GM20000 (cell line): ENCODE results near the gene ITM2C.

Experiments
- DNase-seq: peaks from one replicate; pipeline ENCODE4 v3.0.0; 2012; ENCODE audit warnings: low spot score
- CTCF ChIP-seq: IDR thresholded peaks from 2 replicates; pipeline ENCODE4 v1.5.1; 2012; ENCODE audit warnings: mild to moderate bottlenecking, control low read depth; ENCODE audit errors: extremely low read depth, missing control alignments

ITM2C gene

GRCh38 chr2:230896346-230897115, 31.8 kb downstream of the ITM2C start:
- no peak for TF ChIP-seq CTCF
- no peak for DNase-seq

DNA sequence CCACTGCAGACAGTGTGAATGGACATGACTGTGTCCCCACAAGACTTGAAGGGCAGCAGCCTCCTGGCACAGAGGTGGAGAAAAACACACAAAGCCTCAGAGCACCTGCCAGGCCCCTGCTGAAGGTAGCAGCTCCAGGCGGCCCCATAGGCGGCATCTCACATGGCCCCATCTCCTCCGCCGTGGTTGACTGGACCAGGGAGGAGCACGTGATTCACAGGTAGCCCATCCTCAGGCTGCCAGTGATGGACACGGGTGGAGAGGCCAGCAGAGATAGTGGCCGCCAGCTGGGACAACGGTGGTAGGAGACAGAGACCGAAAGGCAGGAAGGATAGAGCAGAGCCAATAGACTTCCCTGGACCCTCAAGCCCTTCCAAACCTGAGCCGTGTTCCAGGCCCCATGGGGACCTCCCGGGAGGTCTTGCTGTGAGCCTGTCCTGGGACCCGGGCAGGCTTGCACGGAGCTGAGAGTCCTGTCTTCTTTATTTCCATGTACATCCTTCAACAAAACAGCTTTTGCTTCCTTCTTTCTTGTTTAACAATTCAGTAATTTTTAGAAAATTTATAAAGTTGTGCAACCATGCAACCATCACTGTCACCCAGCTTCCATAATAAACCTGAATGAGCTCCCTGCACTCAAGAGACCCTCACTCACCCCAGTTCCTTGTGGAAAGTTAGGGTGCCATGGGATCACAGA, 33.4 kb downstream of the ITM2C start:
- TF ChIP-seq CTCF = no peak
- no peak for DNase-seq

DNA sequence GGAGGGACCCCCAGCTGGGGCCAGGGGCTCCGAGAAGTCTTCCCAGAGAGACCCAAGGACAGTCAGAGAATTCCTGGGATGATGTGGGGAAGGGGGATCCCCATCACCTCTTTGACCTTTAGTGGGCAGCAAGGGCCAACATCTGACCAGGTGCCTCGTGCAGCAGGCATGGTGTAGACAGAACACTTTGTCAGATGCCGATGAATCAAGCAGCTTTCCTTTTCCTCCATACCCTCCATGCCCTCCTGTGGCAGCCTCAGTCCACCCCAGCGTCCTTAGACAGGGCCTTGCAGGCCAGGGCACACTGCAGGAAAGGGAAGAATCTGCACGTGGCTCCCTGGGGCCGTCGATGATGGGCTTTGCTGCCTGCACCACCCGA, 34.0 kb downstream of the ITM2C start:
- no peak for TF ChIP-seq CTCF
- no peak for DNase-seq

DNA sequence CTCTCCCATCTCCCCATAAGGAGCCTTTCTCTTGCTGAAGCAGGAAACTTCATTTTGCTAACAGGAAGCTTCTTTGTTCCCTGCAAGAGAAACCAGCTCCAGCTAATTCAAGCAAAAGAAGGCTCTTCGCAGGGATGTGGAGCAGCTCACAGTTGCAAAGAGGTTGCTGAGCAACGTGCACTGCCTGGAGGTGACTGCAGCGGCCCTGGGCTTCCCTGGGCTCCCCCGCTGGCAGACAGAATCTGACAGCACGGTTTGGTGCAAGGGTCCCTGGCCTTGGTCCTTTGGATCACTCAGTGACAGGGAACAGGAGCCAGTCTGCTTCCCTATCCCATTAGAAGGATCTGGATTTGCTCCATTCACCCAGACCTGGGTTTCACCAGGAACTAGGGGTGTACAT, 34.5 kb downstream of the ITM2C start:
- no peak for TF ChIP-seq CTCF
- DNase-seq = no peak

GRCh38 chr2:230899786-230900185, 35.0 kb downstream of the ITM2C start:
- no peak for DNase-seq
- TF ChIP-seq CTCF = no peak

- no peak for TF ChIP-seq CTCF
- no peak for DNase-seq
Measured at GRCh38 chr2:230900336-230900995, 35.7 kb downstream of the ITM2C start.

GRCh38 chr2:230901006-230901405, 36.3 kb downstream of the ITM2C start:
- no peak for TF ChIP-seq CTCF
- DNase-seq = no peak
